ENCODE measurements around the gene NUDT14. TPM values are rescaled to one million over a fixed set of nuclear protein-coding genes. Genes with fewer than 3 reads are reported as not detected.

The NUDT14 gene
- 3.7 and 4.0 TPM in 2 replicates for total RNA-seq (2014; rRNA removed; shearing (Covaris generic))

- peak; percentile 22 for DNase-seq (ENCODE audit: low read depth)
These were observed at the start of gene NUDT14 for GRCh38 chr14:105180592-105181548. Gene NUDT14, minus strand, starts transcription at chr14:105181312. Its CDS starts 103 bp downstream, at chr14:105181209.

- DNase-seq (ENCODE audit: low read depth), result no peak
These were observed 48.1 kb upstream of the NUDT14 start for GRCh38 chr14:105229099-105229655.

- no peak for DNase-seq (ENCODE audit: low read depth)
These were observed 47.5 kb upstream of the NUDT14 start for GRCh38 chr14:105228562-105228961.

DNA sequence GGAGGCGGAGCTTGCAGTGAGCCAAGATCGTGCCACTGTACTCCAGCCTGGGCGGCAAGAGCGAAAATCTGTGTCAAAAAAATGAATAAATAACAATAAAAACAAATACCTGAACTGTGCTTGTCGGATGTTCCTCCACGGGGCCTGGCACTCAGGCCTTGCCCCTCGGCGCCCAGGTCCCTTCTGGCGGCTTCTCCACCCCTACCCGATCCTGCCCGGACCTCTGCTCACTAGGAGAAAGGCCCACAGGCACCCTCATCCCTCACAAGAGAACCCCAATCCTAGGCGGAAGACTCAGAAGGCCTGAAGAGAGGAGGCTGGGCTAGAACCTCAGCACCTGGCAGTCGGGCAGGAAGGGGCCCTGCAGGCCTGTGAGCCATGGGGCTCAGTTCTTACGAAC lies 46.2 kb upstream of the NUDT14 start:
- DNase-seq (ENCODE audit: low read depth), result no peak

GRCh38 chr14:105226198-105226597 lies 45.1 kb upstream of the NUDT14 start:
- no peak for DNase-seq (ENCODE audit: low read depth)

GRCh38 chr14:105224845-105225570 lies 43.9 kb upstream of the NUDT14 start:
- DNase-seq (ENCODE audit: low read depth), result no peak

DNA sequence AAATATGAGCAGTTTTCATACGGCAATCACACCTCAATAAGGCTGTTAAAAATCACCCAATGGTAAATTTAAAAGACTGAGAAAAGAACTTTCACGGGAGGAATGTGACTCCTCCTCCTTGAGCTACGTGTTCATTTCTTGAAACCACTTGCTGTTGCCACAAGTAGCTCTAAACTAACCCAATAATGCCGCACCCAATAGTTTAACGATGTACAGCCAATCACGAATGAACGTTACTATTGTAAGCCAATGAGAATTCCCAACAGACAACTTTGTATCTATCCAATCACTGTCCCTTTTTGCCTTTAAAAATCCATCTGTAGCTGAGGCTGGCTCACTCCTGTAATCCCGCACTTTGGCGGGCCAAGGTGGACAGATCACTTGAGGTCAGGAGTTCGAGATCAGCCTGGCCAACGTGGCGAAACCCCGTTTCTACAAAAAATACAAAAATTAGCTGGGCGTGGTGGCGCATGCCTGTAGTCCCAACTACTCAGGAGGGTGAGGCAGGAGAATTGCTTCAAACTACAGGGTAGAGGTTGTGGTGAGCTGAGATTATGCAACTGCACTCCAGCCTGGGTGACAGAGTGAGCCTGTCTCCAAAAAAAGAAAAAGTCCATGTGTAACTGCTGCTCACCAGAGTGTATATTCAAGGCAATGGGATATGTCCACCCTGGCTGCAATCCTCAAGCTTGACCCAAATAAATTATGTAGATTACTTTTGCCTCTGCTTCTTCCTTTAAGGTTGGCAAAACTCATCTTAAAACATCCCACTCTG lies 42.8 kb upstream of the NUDT14 start:
- no peak for DNase-seq (ENCODE audit: low read depth)

DNA sequence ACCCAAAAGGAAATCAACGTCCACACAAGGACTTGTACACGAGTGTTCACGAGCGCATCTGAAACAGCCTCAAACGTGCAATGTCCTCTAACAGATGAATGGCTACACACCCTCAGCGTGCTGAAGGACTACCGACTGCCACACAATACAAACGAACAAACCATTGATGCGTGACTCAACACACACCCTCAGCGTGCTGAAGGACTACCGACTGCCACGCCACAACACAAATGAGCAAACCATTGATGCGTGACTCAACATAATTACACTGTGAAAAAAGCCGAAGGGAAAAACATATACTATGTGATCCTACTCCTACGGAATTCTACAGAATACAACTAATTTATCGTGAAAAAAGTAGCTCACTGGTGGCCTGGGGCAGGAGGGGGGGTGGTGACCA lies 42.1 kb upstream of the NUDT14 start:
- no peak for DNase-seq (ENCODE audit: low read depth)

DNA sequence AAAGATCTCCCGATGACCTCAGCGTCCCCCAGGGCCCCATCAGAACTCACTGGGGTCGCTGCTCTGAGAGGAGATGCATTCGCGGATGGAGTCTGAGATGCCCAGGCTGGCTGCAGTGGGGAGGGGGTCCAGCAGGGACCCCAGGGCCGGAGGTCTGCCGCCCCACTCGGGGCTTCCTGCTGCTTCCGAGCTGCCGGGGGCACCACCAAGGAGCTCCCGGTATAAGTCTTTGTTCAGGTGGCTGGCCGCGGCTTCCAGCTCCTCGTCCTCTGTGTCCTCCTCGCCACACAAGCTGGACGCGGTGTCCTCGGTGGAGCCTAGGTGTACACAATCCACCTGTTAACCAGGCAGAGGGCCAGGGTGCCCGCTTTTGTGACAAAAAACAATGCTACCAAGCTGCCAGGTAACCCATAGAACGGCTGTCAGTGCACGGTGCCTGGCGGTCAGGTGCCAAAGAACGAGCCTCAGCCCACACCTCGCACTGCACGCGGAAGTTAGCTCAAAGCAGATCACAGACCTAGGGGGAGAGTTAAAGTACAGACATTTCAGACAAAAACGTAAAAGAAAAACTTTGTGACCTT lies 40.6 kb upstream of the NUDT14 start:
- DNase-seq (ENCODE audit: low read depth), result no peak

DNA sequence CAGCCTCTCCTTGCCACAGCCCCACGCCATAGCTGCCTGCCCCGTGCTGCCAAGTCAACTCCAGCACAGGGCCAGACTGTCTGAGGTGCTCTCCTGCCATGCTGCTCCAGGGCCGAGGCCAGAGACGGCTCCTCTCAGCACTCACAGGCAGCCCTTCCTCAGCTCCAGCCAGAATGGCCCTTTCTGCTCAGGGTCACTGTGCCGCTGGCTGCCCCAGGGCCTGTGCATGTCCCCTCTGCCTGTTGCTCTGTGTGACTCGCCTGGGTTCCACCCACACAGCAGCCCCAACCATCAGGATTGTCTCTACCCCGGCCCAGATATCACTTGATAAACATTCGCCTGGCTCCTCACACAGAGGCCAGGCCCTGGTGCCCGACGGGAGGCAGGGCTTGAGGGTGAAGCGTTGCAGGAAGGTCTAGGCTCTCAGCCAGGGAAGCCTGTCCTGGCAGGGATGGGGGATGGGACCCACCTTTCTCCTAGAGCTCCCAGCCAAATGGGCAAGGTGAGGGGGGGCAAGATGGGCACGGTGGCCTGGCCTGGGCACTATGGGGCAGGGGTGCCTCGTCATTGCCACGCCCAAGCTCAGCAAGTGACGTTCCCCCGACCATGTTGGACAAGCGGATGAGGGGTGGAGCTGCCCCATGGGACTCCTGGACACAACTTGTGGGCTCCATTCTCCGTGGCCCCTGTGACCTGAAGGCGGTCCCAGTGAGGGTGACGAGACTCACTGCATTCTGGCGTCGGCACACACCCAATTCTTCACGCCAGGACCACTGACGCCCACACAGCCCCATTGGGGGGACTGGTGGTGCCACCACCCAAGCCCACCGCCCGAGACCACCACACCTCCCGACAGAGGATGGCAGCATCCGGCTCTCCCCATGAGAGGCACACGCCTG lies 39.8 kb upstream of the NUDT14 start:
- DNase-seq (ENCODE audit: low read depth), result no peak

- DNase-seq (ENCODE audit: low read depth), result no peak
These were observed 38.6 kb upstream of the NUDT14 start for GRCh38 chr14:105219753-105220152.

DNA sequence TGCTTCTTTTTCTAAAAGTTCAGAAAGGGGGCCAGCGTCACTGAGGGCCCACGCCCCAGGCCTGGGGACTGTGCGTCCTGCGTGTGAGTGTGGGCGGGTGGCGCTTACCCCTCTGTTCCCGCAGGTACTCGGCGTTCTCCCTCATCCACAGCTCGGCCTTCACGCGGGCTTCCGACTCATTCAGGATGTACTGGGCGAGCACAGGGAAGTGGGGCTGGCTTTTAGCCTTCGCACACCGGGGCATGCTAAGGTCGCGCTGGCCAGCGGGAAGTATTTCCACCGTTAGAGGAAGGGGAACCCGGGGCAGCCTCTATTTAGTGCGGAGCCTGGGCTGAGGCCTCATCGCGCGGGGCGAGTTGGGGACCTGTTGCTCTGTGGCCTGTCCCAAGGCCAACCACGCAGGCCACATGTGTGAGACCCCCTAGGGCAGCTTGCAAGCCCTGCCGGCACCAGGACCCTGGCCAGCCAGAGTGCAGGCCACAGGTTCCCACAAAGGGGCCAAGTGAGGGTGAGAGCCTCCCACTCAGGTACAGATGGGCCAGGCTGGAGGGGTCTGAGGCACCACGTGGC lies 38.0 kb upstream of the NUDT14 start:
- no peak for DNase-seq (ENCODE audit: low read depth)

GRCh38 chr14:105218611-105219010 lies 37.5 kb upstream of the NUDT14 start:
- DNase-seq (ENCODE audit: low read depth), result no peak

GRCh38 chr14:105217774-105218173 lies 36.7 kb upstream of the NUDT14 start:
- no peak for DNase-seq (ENCODE audit: low read depth)

- DNase-seq (ENCODE audit: low read depth), result no peak
These were observed 35.6 kb upstream of the NUDT14 start for GRCh38 chr14:105216490-105217247.

GRCh38 chr14:105215602-105216001 lies 34.5 kb upstream of the NUDT14 start:
- no peak for DNase-seq (ENCODE audit: low read depth)

DNA sequence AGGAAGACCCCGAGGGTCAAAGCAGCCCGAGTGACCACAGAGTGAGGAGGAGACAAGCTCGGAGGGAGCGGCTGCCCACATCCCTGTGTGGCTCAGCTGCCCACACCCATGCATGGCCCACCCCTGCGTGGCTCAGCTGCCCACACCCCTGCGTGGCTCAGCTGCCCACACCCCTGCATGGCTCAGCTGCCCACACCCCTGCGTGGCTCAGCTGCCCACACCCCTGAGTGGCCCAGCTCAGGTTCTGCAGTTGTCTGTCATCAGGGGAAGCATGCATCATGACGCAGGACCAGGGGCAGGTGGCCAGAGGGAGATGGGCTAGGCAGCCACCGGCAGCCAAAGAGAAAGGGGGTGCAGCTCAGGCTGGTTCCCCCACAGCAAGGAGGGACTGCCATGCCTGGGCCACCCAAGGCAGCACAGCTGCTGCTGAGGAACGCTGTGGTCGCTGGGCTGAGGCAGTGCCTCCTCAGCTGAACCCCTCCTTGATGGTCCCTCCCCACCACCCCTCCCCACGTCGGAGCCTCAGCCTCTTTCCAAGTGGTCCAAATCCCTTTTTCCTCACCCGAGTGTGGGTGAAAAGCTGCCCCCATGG lies 33.3 kb upstream of the NUDT14 start:
- no peak for DNase-seq (ENCODE audit: low read depth)

- no peak for DNase-seq (ENCODE audit: low read depth)
These were observed 32.2 kb upstream of the NUDT14 start for GRCh38 chr14:105213361-105213760.
